KMS-11 (cell line): Measurements from ENCODE around the gene RNF222.

Source experiments
- H2AFZ ChIP-seq: fragments of 200-600 bp; sonication (generic); 2 replicates; pipeline ENCODE4 v1.6.1; 2016; ENCODE audit warnings: antibody characterized with exemption, mixed run types, low read depth
- H3K27ac ChIP-seq: fragments of 200-600 bp; sonication (generic); 2 replicates; pipeline ENCODE4 v1.6.1; 2016; ENCODE audit warnings: mild to moderate bottlenecking, mixed run types
- H3K27me3 ChIP-seq: fragments of 200-600 bp; sonication (generic); 2 replicates; pipeline ENCODE4 v1.6.1; 2017; ENCODE audit warnings: mild to moderate bottlenecking, low read depth, mixed run types, moderate library complexity; ENCODE audit not compliant: insufficient read depth
- H3K36me3 ChIP-seq: fragments of 200-600 bp; sonication (generic); 2 replicates; pipeline ENCODE4 v1.6.1; 2017; ENCODE audit warnings: mild to moderate bottlenecking, mixed run types; ENCODE audit not compliant: insufficient read depth
- H3K4me1 ChIP-seq: fragments of 200-600 bp; sonication (generic); 2 replicates; pipeline ENCODE4 v1.6.1; 2016; ENCODE audit warnings: mild to moderate bottlenecking, low read depth, mixed run types; ENCODE audit not compliant: poor library complexity, severe bottlenecking
- H3K4me2 ChIP-seq: fragments of 200-600 bp; sonication (generic); 2 replicates; pipeline ENCODE4 v1.7.0; 2016; ENCODE audit warnings: mild to moderate bottlenecking, mixed run types
- H3K4me3 ChIP-seq: fragments of 200-600 bp; sonication (generic); IDR thresholded peaks from 2 replicates; pipeline ENCODE4 v1.6.1; 2017; ENCODE audit warnings: low read depth, low read length, mixed read lengths; ENCODE audit not compliant: insufficient read depth
- H3K79me2 ChIP-seq: fragments of 200-600 bp; sonication (generic); 2 replicates; pipeline ENCODE4 v1.6.1; 2016; ENCODE audit warnings: low read depth, mixed run types; ENCODE audit not compliant: insufficient read depth
- H3K9ac ChIP-seq: fragments of 200-600 bp; sonication (generic); 2 replicates; pipeline ENCODE4 v1.6.1; 2016; ENCODE audit warnings: mild to moderate bottlenecking, mixed run types
- H4K20me1 ChIP-seq: fragments of 200-600 bp; sonication (generic); 2 replicates; pipeline ENCODE4 v1.6.1; 2016; ENCODE audit warnings: mild to moderate bottlenecking, mixed run types; ENCODE audit not compliant: insufficient read depth
- CTCF ChIP-seq: fragments of 200-600 bp; sonication (generic); conservative IDR thresholded peaks from 2 replicates; pipeline ENCODE4 v1.6.1; 2017; ENCODE audit warnings: low read depth, mild to moderate bottlenecking, antibody characterized with exemption, low read length, moderate library complexity, mixed read lengths

RNF222 gene

GRCh38 chr17:8345951-8346665 is 51.5 kb downstream of the RNF222 start:
- no peak overlapping the region for H3K27ac ChIP-seq

DNA sequence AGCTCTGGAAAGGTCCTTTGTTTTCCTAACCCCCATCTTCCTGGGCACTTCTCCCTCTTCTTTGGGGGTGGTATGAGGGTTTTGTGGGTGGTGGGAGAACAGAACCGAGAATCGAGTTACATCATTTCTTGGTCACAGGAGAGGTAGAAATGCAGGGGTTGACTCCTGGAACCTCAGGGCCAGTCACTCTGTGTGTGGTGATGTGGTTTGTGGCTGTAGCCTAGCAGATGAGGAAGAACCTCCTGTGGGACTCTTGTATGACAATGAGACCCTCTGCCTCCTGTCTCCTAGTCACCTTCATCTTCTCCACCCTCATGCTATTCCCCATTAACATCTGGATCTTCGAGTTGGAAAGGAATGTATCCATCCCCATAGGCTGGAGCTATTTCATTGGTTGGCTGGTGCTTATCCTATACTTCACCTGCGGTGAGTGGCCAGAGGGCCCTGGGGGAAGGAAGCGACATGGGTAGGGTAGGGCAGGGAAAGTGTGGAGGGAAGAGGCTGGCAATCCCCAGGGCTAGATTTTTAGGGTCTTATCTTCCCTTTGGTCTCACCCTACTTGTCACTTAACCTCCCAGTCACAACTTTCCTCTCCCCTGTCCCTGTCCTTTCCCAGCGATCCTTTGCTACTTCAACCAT is 52.5 kb downstream of the RNF222 start:
- Histone ChIP-seq H4K20me1 (no peaks in the 10 kb centered on the region), H3K36me3 (no peaks in the 10 kb centered on the region), H3K9ac (no peak overlapping the region), H3K4me2 (no peak overlapping the region), H2AFZ (no peak overlapping the region), H3K79me2 (no peaks in the 10 kb centered on the region), H3K4me1 (no peaks in the 10 kb centered on the region), H3K4me3 (no peak overlapping the region), H3K27me3 (no peaks in the 10 kb centered on the region), H3K27ac (no peak overlapping the region)
- no peak for TF ChIP-seq CTCF

More at GRCh38 chr17:8345951-8346665, 51.5 kb downstream of the RNF222 start:
- Histone ChIP-seq H2AFZ (no peak overlapping the region), H3K4me3 (no peak overlapping the region), H3K79me2 (no peaks in the 10 kb centered on the region), H3K4me2 (no peak overlapping the region), H3K4me1 (no peaks in the 10 kb centered on the region), H4K20me1 (no peaks in the 10 kb centered on the region), H3K27me3 (no peaks in the 10 kb centered on the region), H3K9ac (no peak overlapping the region), H3K36me3 (no peaks in the 10 kb centered on the region)
- TF ChIP-seq CTCF = no peak

- Histone ChIP-seq H3K36me3 (no peaks in the 10 kb centered on the region), H4K20me1 (no peaks in the 10 kb centered on the region), H3K9ac (no peak overlapping the region), H3K27ac (no peak overlapping the region), H2AFZ (no peak overlapping the region), H3K79me2 (no peaks in the 10 kb centered on the region), H3K4me1 (no peaks in the 10 kb centered on the region), H3K27me3 (no peaks in the 10 kb centered on the region), H3K4me2 (no peak overlapping the region), H3K4me3 (no peak overlapping the region)
- no peak for TF ChIP-seq CTCF
These were observed 56.2 kb downstream of the RNF222 start for GRCh38 chr17:8341456-8341855.
